GM20431 (cell line): Measurements from ENCODE around the gene DENND1A.

Experiments
- in situ Hi-C: fragments of 300-500 bp; cut with MseI, MboI; formaldehyde crosslinking; loops from one replicate; pipeline ENCODE4 v1.15.0; 2020; ENCODE audit warnings: low sequenced_read_pairs; ENCODE audit not compliant: unreplicated experiment

DENND1A gene

GRCh38 chr9:123527981-123528380, 401.9 kb downstream of the DENND1A start:
- in situ Hi-C loops, result loop anchor here (25.0 kb wide), 1 partner anchor 509 kb away; no protein-coding TSS in a partner anchor

- in situ Hi-C loops, result loop anchor here (25.0 kb wide), 1 partner anchor 511 kb away; no protein-coding TSS in a partner anchor
Measured at GRCh38 chr9:123525957-123526356, 404.0 kb downstream of the DENND1A start.

GRCh38 chr9:123525424-123525823, 404.5 kb downstream of the DENND1A start:
- in situ Hi-C loops, result loop anchor here (25.0 kb wide), 1 partner anchor 512 kb away; no protein-coding TSS in a partner anchor

GRCh38 chr9:123524866-123525265, 405.1 kb downstream of the DENND1A start:
- in situ Hi-C loops, result loop anchor here (25.0 kb wide), 1 partner anchor 512 kb away; no protein-coding TSS in a partner anchor

- in situ Hi-C loops, result no loop called here
Measured at GRCh38 chr9:123523845-123524244, 406.1 kb downstream of the DENND1A start.

GRCh38 chr9:123523001-123523400, 406.9 kb downstream of the DENND1A start:
- in situ Hi-C loops, result no loop called here

GRCh38 chr9:123522251-123522650, 407.7 kb downstream of the DENND1A start:
- in situ Hi-C loops, result no loop called here

GRCh38 chr9:123518338-123518737, 411.6 kb downstream of the DENND1A start:
- in situ Hi-C loops, result no loop called here

- in situ Hi-C loops, result no loop called here
Measured at GRCh38 chr9:123517512-123517911, 412.4 kb downstream of the DENND1A start.

GRCh38 chr9:123514766-123515165, 415.2 kb downstream of the DENND1A start:
- in situ Hi-C loops, result no loop called here

GRCh38 chr9:123513554-123513953, 416.4 kb downstream of the DENND1A start:
- in situ Hi-C loops, result no loop called here

GRCh38 chr9:123511326-123512277, 418.3 kb downstream of the DENND1A start:
- in situ Hi-C loops, result no loop called here

GRCh38 chr9:123509646-123510045, 420.3 kb downstream of the DENND1A start:
- in situ Hi-C loops, result no loop called here

GRCh38 chr9:123508048-123508447, 421.9 kb downstream of the DENND1A start:
- in situ Hi-C loops, result no loop called here

GRCh38 chr9:123505496-123505895, 424.4 kb downstream of the DENND1A start:
- in situ Hi-C loops, result no loop called here

- in situ Hi-C loops, result no loop called here
Measured at GRCh38 chr9:123500336-123500735, 429.6 kb downstream of the DENND1A start.

- in situ Hi-C loops, result no loop called here
Measured at GRCh38 chr9:123497830-123498229, 432.1 kb downstream of the DENND1A start.

- in situ Hi-C loops, result no loop called here
Measured at GRCh38 chr9:123495731-123496130, 434.2 kb downstream of the DENND1A start.

- in situ Hi-C loops, result no loop called here
Measured at GRCh38 chr9:123493627-123494026, 436.3 kb downstream of the DENND1A start.

GRCh38 chr9:123490688-123491087, 439.2 kb downstream of the DENND1A start:
- in situ Hi-C loops, result no loop called here

- in situ Hi-C loops, result no loop called here
Measured at GRCh38 chr9:123488722-123489321, 441.1 kb downstream of the DENND1A start.
